HG03354 (cell line): ENCODE measurements around the gene CEP63.

Experiments
- ATAC-seq: cut with Tn5 transposase; IDR thresholded peaks from one replicate; pipeline ENCODE4 v1.9.1; 2021; ENCODE audit warnings: mild to moderate bottlenecking; ENCODE audit not compliant: unreplicated experiment, poor library complexity, severe bottlenecking

CEP63 gene

GRCh38 chr3:134619884-134620445 is 134.1 kb downstream of the CEP63 start:
- ATAC-seq, result no peak

GRCh38 chr3:134620476-134621115 is 134.7 kb downstream of the CEP63 start:
- no peak for ATAC-seq

- ATAC-seq, result no peak
Measured at GRCh38 chr3:134621854-134622253, 136.0 kb downstream of the CEP63 start.

GRCh38 chr3:134622806-134623365 is 137.0 kb downstream of the CEP63 start:
- no peak for ATAC-seq

- no peak for ATAC-seq
Measured at GRCh38 chr3:134623615-134624245, 137.9 kb downstream of the CEP63 start.
